Breast epithelium (tissue), 4 donors: ENCODE results near the gene NRG3. TPM values are rescaled to one million over a fixed set of nuclear protein-coding genes. Genes with fewer than 3 reads are reported as not detected.
"Not testable (repeated sequence)": the region's sequence is repeated elsewhere in the genome, so short reads cannot be mapped to it uniquely, and the experiment has no call there.

Experiments used
- DNase-seq, 2 donors: peaks; one replicate each; pipeline ENCODE4 v3.0.0-alpha.2; 2019; ENCODE audit warnings: low spot score in 2 of 2
- H3K27ac ChIP-seq, 2 donors: fragments of 200-600 bp; sonication (generic) in 1 of 2; one replicate each; pipeline ENCODE4 v1.5.1; 2016 to 2019; ENCODE audit warnings: mild to moderate bottlenecking in 1 of 2
- H3K27me3 ChIP-seq, 2 donors: fragments of 200-600 bp; sonication (generic) in 1 of 2; one replicate each; pipeline versions ENCODE4 v1.5.1 to v1.6.0; 2017 to 2019; ENCODE audit warnings: control low read depth in 1 of 2, mild to moderate bottlenecking in 1 of 2
- H3K36me3 ChIP-seq: fragments of 200-600 bp; one replicate; pipeline ENCODE4 v1.5.1; 2019
- H3K4me1 ChIP-seq, 2 donors: fragments of 200-600 bp; sonication (generic); one replicate each; pipeline ENCODE4 v1.5.1; 2016 to 2019; ENCODE audit warnings: control low read depth in 1 of 2
- H3K4me3 ChIP-seq, 3 donors: fragments of 200-600 bp; sonication (generic); 1 replicate in 2 of 3; 2 replicates in 1 of 3; pipeline ENCODE4 v1.5.1; 2016 to 2019; ENCODE audit warnings: mild to moderate bottlenecking in 3 of 3, moderate library complexity in 2 of 3
- H3K9me3 ChIP-seq, 2 donors: fragments of 200-600 bp; sonication (generic) in 1 of 2; one replicate each; pipeline ENCODE4 v1.5.1; 2016 to 2019; ENCODE audit warnings: control low read depth in 1 of 2
- CTCF ChIP-seq, 3 donors: fragments of 450-650 bp; IDR thresholded peaks; one replicate each; pipeline ENCODE4 v1.5.1; 2016 to 2017; ENCODE audit warnings: antibody characterized with exemption in 3 of 3, mild to moderate bottlenecking in 3 of 3, moderate library complexity in 3 of 3
- POLR2A ChIP-seq: fragments of 450-650 bp; IDR thresholded peaks from one replicate; pipeline ENCODE4 v1.6.1; 2016; ENCODE audit warnings: antibody characterized with exemption, mild to moderate bottlenecking, moderate library complexity
- POLR2AphosphoS5 ChIP-seq, 3 donors: sonication (generic); formaldehyde crosslinking; IDR thresholded peaks; one replicate each; pipeline ENCODE4 v1.6.1; 2017; ENCODE audit warnings: antibody characterized with exemption in 3 of 3
- intact Hi-C: fragments of 100-400 bp; cut with DNase I; formaldehyde crosslinking; loops from one replicate; pipeline ENCODE4 v1.15.1; 2023; ENCODE audit warnings: low total_unique reads
- total RNA-seq, 3 donors: library from RNA; depleted of rRNA; stranded (reverse); fragments of >200 nt; gene quantifications; one replicate each; pipeline ENCODE4 v1.1.0, GENCODE V29; 2016

Gene NRG3
- total RNA-seq, 3 donors from 2014 or later = 0.16 to 0.88 (median 0.33) TPM

- Histone ChIP-seq H3K27me3 (no peaks in the 10 kb centered on the region), H3K27ac (no peak overlapping the region), H3K36me3 (no peaks in the 10 kb centered on the region), H3K4me1 (no peaks in the 10 kb centered on the region), H3K9me3 (no peaks in the 10 kb centered on the region), H3K4me3 (no peak overlapping the region)
- intact Hi-C loops = no loop called here
- no peak for DNase-seq
- TF ChIP-seq POLR2AphosphoS5 (IDR thresholded peaks at IDR 0.05) (no peak), POLR2A (no peak), CTCF (IDR thresholded peaks at IDR 0.05) (no peak)
Measured at GRCh38 chr10:82953909-82954308, 1078.9 kb downstream of the NRG3 start.

GRCh38 chr10:82960421-82961060 is 1085.5 kb downstream of the NRG3 start:
- H3K9me3 ChIP-seq, intact Hi-C loops, H3K27ac ChIP-seq, DNase-seq, H3K4me3 ChIP-seq, H3K4me1 ChIP-seq, H3K27me3 ChIP-seq, H3K36me3 ChIP-seq: not testable (repeated sequence)

- intact Hi-C loops = no loop called here
- no peak for TF ChIP-seq POLR2A
- TF ChIP-seq CTCF (IDR thresholded peaks at IDR 0.05) = no peak
- no peak for TF ChIP-seq POLR2AphosphoS5 (IDR thresholded peaks at IDR 0.05)
- no peaks in the 10 kb centered on the region for H3K27me3 ChIP-seq
Measured at GRCh38 chr10:82961864-82962263, 1086.9 kb downstream of the NRG3 start.

GRCh38 chr10:82966130-82966529 is 1091.1 kb downstream of the NRG3 start:
- H3K9me3 ChIP-seq = no peaks in the 10 kb centered on the region
- no peaks in the 10 kb centered on the region for H3K27me3 ChIP-seq
- H3K4me3 ChIP-seq = no peak overlapping the region
- no peaks in the 10 kb centered on the region for H3K4me1 ChIP-seq
- no peak for DNase-seq
- no peak overlapping the region for H3K27ac ChIP-seq
- TF ChIP-seq POLR2A (no peak), POLR2AphosphoS5 (IDR thresholded peaks at IDR 0.05) (no peak), CTCF (IDR thresholded peaks at IDR 0.05) (no peak)
- intact Hi-C loops = no loop called here
- H3K36me3 ChIP-seq = no peaks in the 10 kb centered on the region

More at GRCh38 chr10:82961864-82962263, 1086.9 kb downstream of the NRG3 start:
- H3K4me3 ChIP-seq = no peak overlapping the region
- no peaks in the 10 kb centered on the region for H3K9me3 ChIP-seq
- no peak overlapping the region for H3K27ac ChIP-seq
- DNase-seq = no peak
- H3K36me3 ChIP-seq = no peaks in the 10 kb centered on the region
- no peaks in the 10 kb centered on the region for H3K4me1 ChIP-seq

GRCh38 chr10:82968533-82968932 is 1093.5 kb downstream of the NRG3 start:
- DNase-seq = no peak
- Histone ChIP-seq H3K4me3 (no peak overlapping the region), H3K9me3 (no peaks in the 10 kb centered on the region), H3K36me3 (no peaks in the 10 kb centered on the region), H3K27ac (no peak overlapping the region), H3K4me1 (no peaks in the 10 kb centered on the region), H3K27me3 (no peaks in the 10 kb centered on the region)
- TF ChIP-seq CTCF (IDR thresholded peaks at IDR 0.05) (no peak), POLR2A (no peak), POLR2AphosphoS5 (IDR thresholded peaks at IDR 0.05) (no peak)
- intact Hi-C loops = no loop called here

- intact Hi-C loops = no loop called here
- TF ChIP-seq CTCF (IDR thresholded peaks at IDR 0.05) = peak in 2 of 3 donors; percentile 36 to 38
- TF ChIP-seq POLR2AphosphoS5 (IDR thresholded peaks at IDR 0.05) = no peak
- TF ChIP-seq POLR2A = no peak
- Histone ChIP-seq H3K4me3 (no peak overlapping the region), H3K27ac (no peak overlapping the region), H3K9me3 (no peaks in the 10 kb centered on the region), H3K36me3 (no peaks in the 10 kb centered on the region), H3K4me1 (no peaks in the 10 kb centered on the region), H3K27me3 (no peaks in the 10 kb centered on the region)
- no peak for DNase-seq
Measured at GRCh38 chr10:82969405-82969804, 1094.4 kb downstream of the NRG3 start.
